Activated gamma-delta T cell treated with anti-CD3 and anti-CD28 coated beads, Interleukin-2, amount 50 U/mL, for 16 hours (primary cell): Measurements from ENCODE around the gene CDK16.
A peak's percentile ranks its signal among the peaks of the same experiment; 100 is the strongest.

Experiments
- DNase-seq: peaks from one replicate; pipeline ENCODE4 v3.0.0-alpha.2; 2020; ENCODE audit warnings: low read depth

The CDK16 gene

GRCh38 chrX:47228550-47229270, 10.2 kb downstream of the CDK16 start:
- no peak for DNase-seq

- no peak for DNase-seq
Measured at GRCh38 chrX:47229427-47229826, 10.9 kb downstream of the CDK16 start.

GRCh38 chrX:47230136-47230868, 11.8 kb downstream of the CDK16 start:
- DNase-seq, result no peak

GRCh38 chrX:47231167-47231566, 12.7 kb downstream of the CDK16 start:
- DNase-seq, result no peak

- no peak for DNase-seq
Measured at GRCh38 chrX:47232197-47232802, 13.8 kb downstream of the CDK16 start.

GRCh38 chrX:47232803-47233332, 14.4 kb downstream of the CDK16 start, which contains the start of gene USP11:
TSS of gene USP11 (plus strand) at chrX:47233009. CDS start at chrX:47233044, 35 bp downstream.
- peak; percentile 46 for DNase-seq

DNA sequence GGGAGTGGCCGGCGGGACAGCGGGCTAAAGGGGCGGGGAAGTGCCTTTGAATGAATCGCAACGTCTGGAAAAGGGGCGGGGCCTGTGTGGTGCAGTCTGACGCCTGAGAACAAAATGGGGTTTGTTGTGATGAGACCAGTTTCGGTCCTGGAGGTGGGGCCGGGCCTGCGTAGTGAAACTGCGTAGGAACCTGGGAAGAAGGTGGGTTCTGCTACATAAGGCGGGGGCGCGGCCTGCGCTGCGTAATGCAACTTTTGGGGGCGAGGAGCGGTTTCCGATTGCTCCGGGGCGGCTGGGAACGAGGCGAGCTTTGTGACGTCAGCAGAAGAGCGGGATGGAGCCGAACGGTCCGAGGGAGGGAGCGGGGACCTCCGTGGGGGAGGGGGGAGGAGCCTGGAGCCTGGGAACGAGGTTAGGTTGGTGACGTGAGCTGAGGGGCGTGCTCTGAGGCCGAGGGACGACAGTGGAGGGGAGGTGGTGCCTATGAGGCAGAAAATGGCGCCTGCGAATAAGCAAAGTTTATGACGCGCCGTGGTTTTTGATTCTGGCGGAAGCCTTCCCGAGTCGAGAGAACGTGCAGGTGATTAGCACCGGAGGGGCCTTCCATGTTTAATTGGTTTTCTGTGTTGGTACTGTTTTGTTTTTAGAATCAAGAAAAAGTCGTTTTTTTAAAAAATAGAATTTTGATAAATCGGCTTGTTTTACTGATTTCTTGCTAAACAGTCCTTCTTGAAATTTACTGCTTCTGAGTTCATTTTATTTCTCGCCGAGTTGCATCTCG, 15.0 kb downstream of the CDK16 start:
- peak; percentile 92 for DNase-seq

- DNase-seq, result no peak
Measured at GRCh38 chrX:47234583-47234982, 16.1 kb downstream of the CDK16 start.

- no peak for DNase-seq
Measured at GRCh38 chrX:47235691-47236103, 17.2 kb downstream of the CDK16 start.

DNA sequence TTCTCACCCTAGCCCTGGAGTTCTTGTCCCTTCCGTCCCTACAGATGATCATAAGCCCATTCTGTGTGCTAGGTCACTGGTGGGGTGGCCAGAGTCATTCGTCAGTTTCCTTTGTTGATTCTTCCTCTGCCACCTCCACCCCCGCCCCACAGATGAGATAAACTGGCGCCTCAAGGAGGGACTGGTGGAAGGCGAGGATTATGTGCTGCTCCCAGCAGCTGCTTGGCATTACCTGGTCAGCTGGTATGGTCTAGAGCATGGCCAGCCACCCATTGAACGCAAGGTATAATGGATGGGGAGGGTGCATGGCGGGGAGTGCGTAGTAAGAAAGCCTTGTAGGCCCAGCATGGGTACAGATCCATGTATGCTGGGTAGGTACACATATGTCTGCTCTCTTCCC, 20.7 kb downstream of the CDK16 start:
- no peak for DNase-seq

GRCh38 chrX:47239898-47240545, 21.5 kb downstream of the CDK16 start:
- DNase-seq, result no peak

DNA sequence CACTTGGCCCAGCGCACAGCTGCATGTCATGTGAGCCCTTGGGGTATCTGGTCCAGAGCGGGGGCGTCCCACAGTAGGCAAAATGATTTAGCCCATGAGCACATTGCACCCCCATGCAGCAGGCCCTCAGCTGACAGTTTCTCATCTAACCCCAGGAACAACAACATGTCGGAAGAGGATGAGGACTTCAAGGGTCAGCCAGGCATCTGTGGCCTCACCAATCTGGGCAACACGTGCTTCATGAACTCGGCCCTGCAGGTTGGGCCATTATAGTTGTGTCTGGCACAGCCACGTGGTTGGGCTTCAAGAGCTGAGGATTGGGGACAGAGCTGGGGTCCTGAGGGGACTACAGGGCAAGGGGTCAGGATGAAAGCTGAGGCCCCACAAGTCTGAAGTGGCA, 22.1 kb downstream of the CDK16 start:
- no peak for DNase-seq

GRCh38 chrX:47241201-47242011, 22.9 kb downstream of the CDK16 start:
- DNase-seq, result no peak

DNA sequence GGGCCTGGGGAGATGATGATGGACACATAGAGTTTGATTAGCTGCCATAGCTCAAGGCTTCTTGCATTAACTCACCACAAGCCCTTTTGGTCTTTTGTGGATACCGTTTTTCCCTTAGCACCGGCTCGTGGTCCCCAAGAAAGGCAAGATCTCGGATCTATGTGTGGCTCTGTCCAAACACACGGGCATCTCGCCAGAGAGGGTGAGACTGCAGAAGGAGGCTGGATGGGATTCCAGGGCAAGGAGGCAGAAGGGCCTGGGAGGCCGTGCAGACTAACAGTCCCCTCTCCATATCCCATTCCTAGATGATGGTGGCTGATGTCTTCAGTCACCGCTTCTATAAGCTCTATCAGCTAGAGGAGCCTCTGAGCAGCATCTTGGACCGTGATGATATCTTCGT, 23.8 kb downstream of the CDK16 start:
- DNase-seq, result no peak

GRCh38 chrX:47243351-47243750, 24.9 kb downstream of the CDK16 start:
- DNase-seq, result no peak

DNA sequence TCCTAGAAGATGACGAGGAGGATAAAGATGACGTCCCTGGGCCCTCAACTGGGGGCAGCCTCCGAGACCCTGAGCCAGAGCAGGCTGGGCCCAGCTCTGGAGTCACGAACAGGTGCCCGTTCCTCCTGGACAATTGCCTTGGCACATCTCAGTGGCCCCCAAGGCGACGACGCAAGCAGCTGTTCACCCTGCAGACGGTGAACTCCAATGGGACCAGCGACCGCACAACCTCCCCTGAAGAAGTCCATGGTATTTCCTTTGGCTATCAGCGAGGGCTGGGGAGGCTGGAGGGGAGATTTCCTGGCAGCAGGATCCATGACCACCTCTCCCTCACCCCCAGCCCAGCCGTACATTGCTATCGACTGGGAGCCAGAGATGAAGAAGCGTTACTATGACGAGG, 26.2 kb downstream of the CDK16 start:
- no peak for DNase-seq

DNA sequence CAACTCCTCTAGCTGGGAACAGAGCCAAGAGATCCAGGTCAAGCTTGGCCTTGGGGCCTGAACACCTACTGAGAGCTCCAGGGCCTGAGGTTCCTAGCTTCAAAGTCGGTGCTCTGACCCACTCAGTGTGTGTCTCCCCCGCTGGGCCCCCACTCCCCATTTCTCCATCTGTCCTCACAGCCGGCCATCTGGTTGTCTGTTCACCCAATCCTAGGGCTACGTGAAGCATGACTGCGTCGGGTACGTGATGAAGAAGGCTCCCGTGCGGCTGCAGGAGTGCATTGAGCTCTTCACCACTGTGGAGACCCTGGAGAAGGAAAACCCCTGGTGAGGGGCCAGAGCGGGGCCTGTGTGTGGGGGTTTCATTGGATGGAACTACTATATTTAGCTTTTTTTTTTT, 26.7 kb downstream of the CDK16 start:
- DNase-seq, result no peak

- DNase-seq, result no peak
Measured at GRCh38 chrX:47247206-47247998, 28.9 kb downstream of the CDK16 start.

DNA sequence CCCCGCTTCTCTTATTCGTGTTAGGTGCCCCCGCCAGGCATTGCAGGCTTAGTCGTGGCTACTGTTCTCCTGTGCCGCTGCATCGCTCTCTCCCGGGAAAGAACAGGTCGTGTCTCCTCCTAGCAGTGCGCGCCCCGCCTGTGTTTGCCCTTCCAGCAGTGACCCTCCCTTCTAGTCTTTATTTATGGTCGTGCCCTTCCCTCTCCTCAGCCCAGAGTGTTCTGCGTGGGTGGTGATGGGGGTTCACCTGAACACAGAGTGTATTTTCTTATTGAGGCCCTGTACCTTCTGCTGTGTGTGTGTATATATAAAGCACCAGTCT, 29.5 kb downstream of the CDK16 start:
- no peak for DNase-seq

DNA sequence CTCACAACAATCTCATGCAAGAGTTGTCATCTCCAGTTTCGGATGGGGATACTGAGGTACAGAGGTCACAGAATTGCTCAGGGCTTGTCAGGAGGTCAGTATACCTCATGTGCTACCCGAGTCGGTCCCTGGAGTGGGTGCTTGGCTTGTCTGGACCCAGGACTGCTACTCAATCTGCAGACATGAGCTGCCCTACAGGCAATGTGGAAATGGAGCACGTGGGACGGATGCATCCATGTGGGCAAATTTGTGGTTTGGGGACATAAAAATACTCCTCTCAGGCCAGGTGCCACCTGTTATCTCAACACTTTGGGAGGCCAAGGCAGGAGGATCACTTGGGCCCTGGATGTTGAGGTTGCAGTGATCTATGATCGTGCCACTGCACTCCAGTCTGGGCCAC, 30.1 kb downstream of the CDK16 start:
- DNase-seq, result no peak
